KMS-11 (cell line): ENCODE measurements around the gene CPXM1.

Experiments used
- H2AFZ ChIP-seq: fragments of 200-600 bp; sonication (generic); 2 replicates; pipeline ENCODE4 v1.6.1; 2016; ENCODE audit warnings: antibody characterized with exemption, mixed run types, low read depth
- H3K27ac ChIP-seq: fragments of 200-600 bp; sonication (generic); 2 replicates; pipeline ENCODE4 v1.6.1; 2016; ENCODE audit warnings: mild to moderate bottlenecking, mixed run types
- H3K27me3 ChIP-seq: fragments of 200-600 bp; sonication (generic); 2 replicates; pipeline ENCODE4 v1.6.1; 2017; ENCODE audit warnings: mild to moderate bottlenecking, low read depth, mixed run types, moderate library complexity; ENCODE audit not compliant: insufficient read depth
- H3K36me3 ChIP-seq: fragments of 200-600 bp; sonication (generic); 2 replicates; pipeline ENCODE4 v1.6.1; 2017; ENCODE audit warnings: mild to moderate bottlenecking, mixed run types; ENCODE audit not compliant: insufficient read depth
- H3K4me1 ChIP-seq: fragments of 200-600 bp; sonication (generic); 2 replicates; pipeline ENCODE4 v1.6.1; 2016; ENCODE audit warnings: mild to moderate bottlenecking, low read depth, mixed run types; ENCODE audit not compliant: poor library complexity, severe bottlenecking
- H3K4me2 ChIP-seq: fragments of 200-600 bp; sonication (generic); 2 replicates; pipeline ENCODE4 v1.7.0; 2016; ENCODE audit warnings: mild to moderate bottlenecking, mixed run types
- H3K4me3 ChIP-seq: fragments of 200-600 bp; sonication (generic); IDR thresholded peaks from 2 replicates; pipeline ENCODE4 v1.6.1; 2017; ENCODE audit warnings: low read depth, low read length, mixed read lengths; ENCODE audit not compliant: insufficient read depth
- H3K79me2 ChIP-seq: fragments of 200-600 bp; sonication (generic); 2 replicates; pipeline ENCODE4 v1.6.1; 2016; ENCODE audit warnings: low read depth, mixed run types; ENCODE audit not compliant: insufficient read depth
- H3K9ac ChIP-seq: fragments of 200-600 bp; sonication (generic); 2 replicates; pipeline ENCODE4 v1.6.1; 2016; ENCODE audit warnings: mild to moderate bottlenecking, mixed run types
- H4K20me1 ChIP-seq: fragments of 200-600 bp; sonication (generic); 2 replicates; pipeline ENCODE4 v1.6.1; 2016; ENCODE audit warnings: mild to moderate bottlenecking, mixed run types; ENCODE audit not compliant: insufficient read depth
- TF ChIP-seq, protein P1 (sequence below): fragments of 200-600 bp; sonication (generic); conservative IDR thresholded peaks from 2 replicates; pipeline ENCODE4 v1.6.1; 2017; ENCODE audit warnings: low read depth, mild to moderate bottlenecking, antibody characterized with exemption, low read length, moderate library complexity, mixed read lengths

CPXM1 gene

DNA sequence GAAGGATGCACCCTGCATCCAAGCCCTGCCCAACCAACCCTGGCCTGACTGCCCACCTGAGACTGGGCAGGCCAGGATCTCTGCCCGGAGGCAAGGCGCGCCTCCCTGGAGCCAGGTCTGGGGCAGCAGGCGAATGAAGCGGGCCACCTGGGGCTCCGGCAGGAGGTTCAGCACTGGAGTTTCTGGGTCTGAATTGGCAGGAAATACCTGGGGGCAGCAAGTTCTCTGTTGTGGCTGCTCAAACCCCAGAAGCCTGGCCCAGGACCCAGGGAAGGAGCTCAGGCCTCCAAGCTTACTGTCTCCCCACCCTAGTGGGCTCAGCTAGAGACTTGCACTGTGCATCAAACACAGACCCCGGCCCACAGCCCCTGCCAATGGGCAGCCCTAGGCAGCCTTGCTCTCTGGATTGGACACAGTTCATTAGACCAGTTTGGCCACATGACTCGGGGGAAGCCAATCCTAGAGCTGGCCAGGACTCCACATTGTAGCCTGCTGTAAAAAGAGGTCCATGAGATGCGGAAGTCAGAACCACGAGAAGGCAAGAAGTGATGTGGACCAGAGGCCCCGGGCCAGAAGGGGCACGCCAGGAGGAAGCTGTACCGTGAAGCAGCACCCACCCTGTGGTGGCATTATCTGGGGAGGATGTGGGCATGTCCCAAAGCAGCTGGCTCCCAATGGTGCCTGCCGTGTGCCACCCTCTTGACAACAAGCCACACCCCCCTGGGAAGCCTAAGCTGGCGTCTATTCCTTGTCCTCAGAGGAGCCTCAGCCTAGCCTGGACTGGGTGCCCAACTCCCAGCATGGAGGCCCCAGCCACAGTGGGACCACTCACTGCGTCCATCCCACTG lies 3.1 kb downstream of the CPXM1 start:
- H3K79me2 ChIP-seq: no peaks in the 10 kb centered on the region
- no peak overlapping the region for H3K4me2 ChIP-seq
- H3K27ac ChIP-seq: no peak overlapping the region
- H4K20me1 ChIP-seq: no peaks in the 10 kb centered on the region
- no peak overlapping the region for H3K9ac ChIP-seq
- TF ChIP-seq, protein P1, sequence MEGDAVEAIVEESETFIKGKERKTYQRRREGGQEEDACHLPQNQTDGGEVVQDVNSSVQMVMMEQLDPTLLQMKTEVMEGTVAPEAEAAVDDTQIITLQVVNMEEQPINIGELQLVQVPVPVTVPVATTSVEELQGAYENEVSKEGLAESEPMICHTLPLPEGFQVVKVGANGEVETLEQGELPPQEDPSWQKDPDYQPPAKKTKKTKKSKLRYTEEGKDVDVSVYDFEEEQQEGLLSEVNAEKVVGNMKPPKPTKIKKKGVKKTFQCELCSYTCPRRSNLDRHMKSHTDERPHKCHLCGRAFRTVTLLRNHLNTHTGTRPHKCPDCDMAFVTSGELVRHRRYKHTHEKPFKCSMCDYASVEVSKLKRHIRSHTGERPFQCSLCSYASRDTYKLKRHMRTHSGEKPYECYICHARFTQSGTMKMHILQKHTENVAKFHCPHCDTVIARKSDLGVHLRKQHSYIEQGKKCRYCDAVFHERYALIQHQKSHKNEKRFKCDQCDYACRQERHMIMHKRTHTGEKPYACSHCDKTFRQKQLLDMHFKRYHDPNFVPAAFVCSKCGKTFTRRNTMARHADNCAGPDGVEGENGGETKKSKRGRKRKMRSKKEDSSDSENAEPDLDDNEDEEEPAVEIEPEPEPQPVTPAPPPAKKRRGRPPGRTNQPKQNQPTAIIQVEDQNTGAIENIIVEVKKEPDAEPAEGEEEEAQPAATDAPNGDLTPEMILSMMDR: no peak
- H3K36me3 ChIP-seq: no peaks in the 10 kb centered on the region
- no peaks in the 10 kb centered on the region for H3K27me3 ChIP-seq
- no peak overlapping the region for H3K4me3 ChIP-seq
- H2AFZ ChIP-seq: no peak overlapping the region
- H3K4me1 ChIP-seq: no peaks in the 10 kb centered on the region

DNA sequence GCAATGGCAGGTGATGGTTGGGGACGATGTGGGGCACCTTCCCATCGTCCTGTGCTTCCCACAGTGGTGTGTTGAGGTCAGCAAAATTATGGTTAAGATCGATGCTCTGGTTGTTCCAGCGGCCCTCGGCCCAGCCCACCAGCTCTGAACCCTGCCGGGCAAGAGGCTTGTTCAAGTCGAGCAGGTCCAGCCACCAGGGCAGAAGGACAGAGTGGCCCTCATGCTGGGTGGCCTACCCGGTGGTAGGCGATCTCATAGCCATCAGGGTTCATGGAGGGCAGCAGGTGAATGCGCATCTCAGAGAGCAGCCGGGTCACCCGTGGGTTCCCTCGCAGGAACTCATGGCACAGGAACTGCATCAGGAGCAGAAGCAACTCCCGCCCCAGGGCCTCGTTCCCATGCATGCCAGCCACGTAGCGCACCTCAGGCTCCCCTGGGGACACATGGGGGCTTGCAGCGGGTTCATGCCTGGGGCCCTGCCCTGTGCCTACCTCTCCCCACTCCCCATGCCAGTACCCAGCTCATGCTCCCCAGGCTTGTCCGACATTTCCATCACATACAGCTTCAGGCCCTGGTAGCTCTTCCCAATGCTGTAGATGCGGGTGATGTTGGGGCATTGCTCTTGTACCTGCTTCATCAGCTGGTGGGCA lies 4.3 kb downstream of the CPXM1 start:
- TF ChIP-seq, protein P1: no peak
- Histone ChIP-seq H3K4me2 (no peak overlapping the region), H2AFZ (no peak overlapping the region), H3K36me3 (no peaks in the 10 kb centered on the region), H3K4me1 (no peaks in the 10 kb centered on the region), H3K27me3 (no peaks in the 10 kb centered on the region), H3K9ac (no peak overlapping the region), H3K27ac (no peak overlapping the region), H4K20me1 (no peaks in the 10 kb centered on the region), H3K79me2 (no peaks in the 10 kb centered on the region), H3K4me3 (no peak overlapping the region)

DNA sequence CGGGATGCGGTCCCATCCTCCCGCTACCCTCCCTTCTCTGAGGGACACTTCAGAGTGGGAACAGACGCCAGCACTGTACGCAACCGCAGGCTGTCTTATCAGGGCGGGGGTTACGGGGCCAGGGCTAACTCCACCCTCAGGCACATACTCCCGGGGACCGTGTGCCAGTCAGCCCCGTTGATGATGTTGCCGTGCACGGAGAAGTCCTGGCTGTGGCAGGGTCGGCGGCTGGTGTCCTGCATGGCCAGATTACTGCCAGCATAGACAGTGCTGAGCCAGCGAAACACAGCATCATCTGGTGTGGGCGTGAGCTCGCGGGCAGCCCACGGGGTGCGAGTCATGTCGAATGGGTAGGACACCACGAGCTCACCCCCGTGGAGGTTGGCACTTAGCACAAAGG lies 5.0 kb downstream of the CPXM1 start:
- no peak overlapping the region for H3K4me2 ChIP-seq
- H3K4me1 ChIP-seq: no peaks in the 10 kb centered on the region
- TF ChIP-seq, protein P1: no peak
- no peak overlapping the region for H3K4me3 ChIP-seq
- no peaks in the 10 kb centered on the region for H3K36me3 ChIP-seq
- H2AFZ ChIP-seq: no peak overlapping the region
- H3K27ac ChIP-seq: no peak overlapping the region
- H4K20me1 ChIP-seq: no peaks in the 10 kb centered on the region
- no peak overlapping the region for H3K9ac ChIP-seq
- no peaks in the 10 kb centered on the region for H3K27me3 ChIP-seq
- H3K79me2 ChIP-seq: no peaks in the 10 kb centered on the region

DNA sequence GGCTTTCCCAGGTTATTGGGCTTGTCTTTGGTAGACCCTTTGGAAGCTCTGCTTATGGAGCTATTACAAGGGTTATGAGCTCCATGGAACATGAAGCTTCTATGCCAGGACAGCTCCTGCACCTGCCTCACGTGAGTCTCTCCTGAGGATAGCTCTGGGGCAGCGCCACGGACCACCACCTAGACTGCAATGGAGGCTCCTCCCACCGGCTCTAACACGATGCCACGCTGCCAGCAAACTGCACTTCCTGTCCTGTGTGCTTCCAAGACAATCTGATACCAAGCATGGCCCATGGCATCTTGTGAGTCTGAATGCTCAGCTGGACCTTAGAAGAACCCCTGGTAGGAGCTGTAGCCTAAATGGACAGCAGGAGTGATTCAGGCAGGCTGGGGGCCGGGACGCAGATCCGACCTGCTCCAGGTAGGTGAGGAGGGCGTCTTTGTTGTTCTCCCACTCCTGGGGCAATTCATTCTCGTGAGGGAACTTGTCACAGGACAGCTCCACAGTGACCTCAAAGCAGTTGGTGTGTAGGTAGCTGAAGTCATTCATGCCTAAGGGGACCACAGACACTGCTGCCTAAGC lies 5.5 kb downstream of the CPXM1 start:
- no peaks in the 10 kb centered on the region for H3K27me3 ChIP-seq
- H3K36me3 ChIP-seq: no peaks in the 10 kb centered on the region
- no peaks in the 10 kb centered on the region for H3K79me2 ChIP-seq
- no peak overlapping the region for H3K4me2 ChIP-seq
- H3K4me3 ChIP-seq: no peak overlapping the region
- no peak overlapping the region for H3K9ac ChIP-seq
- H4K20me1 ChIP-seq: no peaks in the 10 kb centered on the region
- no peak overlapping the region for H3K27ac ChIP-seq
- TF ChIP-seq, protein P1: no peak
- no peaks in the 10 kb centered on the region for H3K4me1 ChIP-seq
- no peak overlapping the region for H2AFZ ChIP-seq
